SK-N-SH (cell line): ENCODE measurements around the gene ANAPC2. TPM values are rescaled to one million over a fixed set of nuclear protein-coding genes. Genes with fewer than 3 reads are reported as not detected.

ENCODE experiments used
- CTCF ChIA-PET: fragments of 300-600, 350-600 bp; formaldehyde crosslinking; extraction: SDS; loops from one replicate; lab custom pipeline; 2021; lab: Yijun Ruan, JAX
- POLR2A ChIA-PET: fragments of 350-600 bp; sonication (Branson Sonifier 250); formaldehyde crosslinking; extraction: SDS; loops from one replicate; lab custom pipeline; 2020; ENCODE audit warnings: antibody characterized with exemption, inconsistent platforms; lab: Yijun Ruan, JAX
- DNase-seq: peaks from one replicate; pipeline ENCODE4 v3.0.0; 2012
- H2AFZ ChIP-seq: fragments of 200-600 bp; sonication (generic); 2 replicates; pipeline ENCODE4 v1.8.1; 2016; ENCODE audit warnings: antibody characterized with exemption, mild to moderate bottlenecking, low read depth
- H3F3A ChIP-seq: fragments of 200-600 bp; sonication (generic); replicated peaks from 2 replicates; pipeline ENCODE3; 2016; ENCODE audit warnings: antibody characterized with exemption, mild to moderate bottlenecking; ENCODE audit not compliant: insufficient read depth
- H3K27ac ChIP-seq, 2 experiments: fragments of 200-500 bp in 1 of 2; fragments of 200-600 bp in 1 of 2; sonication (Bioruptor generic) in 1 of 2; sonication (generic), shearing (Covaris generic) in 1 of 2; 2 replicates each; pipeline versions ENCODE4 v1.5.1 to v1.6.1; 2014 to 2016; ENCODE audit warnings: low read depth in 2 of 2, inconsistent platforms in 1 of 2, low read length in 1 of 2, mild to moderate bottlenecking in 1 of 2, mixed read lengths in 1 of 2
- H3K27me3 ChIP-seq: fragments of 200-600 bp; sonication (generic), shearing (Covaris generic); 2 replicates; pipeline ENCODE4 v1.6.1; 2016; ENCODE audit warnings: mixed run types; ENCODE audit not compliant: insufficient read depth
- H3K36me3 ChIP-seq, 2 experiments: fragments of 200-500 bp in 1 of 2; fragments of 200-600 bp in 1 of 2; sonication (Bioruptor generic) in 1 of 2; sonication (generic) in 1 of 2; replicated peaks in 1 of 2; 2 replicates each; pipeline versions ENCODE3 to v1.5.1; 2014 to 2016; ENCODE audit warnings: low read length in 1 of 2, mild to moderate bottlenecking in 1 of 2; ENCODE audit not compliant: insufficient read depth in 2 of 2, control insufficient read depth in 1 of 2
- H3K4me1 ChIP-seq, 2 experiments: fragments of 200-500 bp in 1 of 2; fragments of 200-600 bp in 1 of 2; sonication (Bioruptor generic) in 1 of 2; sonication (generic), shearing (Covaris generic) in 1 of 2; 2 replicates each; pipeline versions ENCODE4 v1.5.1 to v1.6.1; 2014 to 2016; ENCODE audit warnings: low read depth in 1 of 2, low read length in 1 of 2, mixed run types in 1 of 2; ENCODE audit not compliant: insufficient read depth in 2 of 2, control insufficient read depth in 1 of 2
- H3K4me2 ChIP-seq: fragments of 200-600 bp; sonication (generic), shearing (Covaris generic); 2 replicates; pipeline ENCODE4 v1.6.1; 2017; ENCODE audit warnings: mixed run types
- H3K4me3 ChIP-seq, 2 experiments: fragments of 200-500 bp in 1 of 2; fragments of 200-600 bp in 1 of 2; sonication (Bioruptor generic) in 1 of 2; sonication (generic), shearing (Covaris generic) in 1 of 2; 2 replicates each; pipeline versions ENCODE4 v1.5.1 to v1.8.1; 2014 to 2016; ENCODE audit warnings: low read depth in 2 of 2, inconsistent platforms in 1 of 2, low read length in 1 of 2, mild to moderate bottlenecking in 1 of 2, mixed read lengths in 1 of 2, moderate library complexity in 1 of 2
- H3K79me2 ChIP-seq: fragments of 200-600 bp; sonication (generic); 2 replicates; pipeline ENCODE4 v1.8.1; 2017; ENCODE audit warnings: mild to moderate bottlenecking; ENCODE audit not compliant: insufficient read depth
- H3K9ac ChIP-seq: fragments of 200-600 bp; sonication (generic); 2 replicates; pipeline ENCODE4 v1.6.1; 2017; ENCODE audit warnings: mixed run types
- H3K9me2 ChIP-seq: fragments of 200-600 bp; sonication (generic); 2 replicates; pipeline ENCODE4 v1.6.1; 2017; ENCODE audit warnings: mixed run types
- H3K9me3 ChIP-seq: fragments of 200-600 bp; sonication (generic); 2 replicates; pipeline ENCODE4 v1.6.1; 2017; ENCODE audit warnings: mixed run types, mild to moderate bottlenecking, moderate library complexity
- H4K20me1 ChIP-seq: fragments of 200-600 bp; sonication (generic); 2 replicates; pipeline ENCODE4 v1.6.1; 2017; ENCODE audit warnings: mild to moderate bottlenecking, mixed run types; ENCODE audit not compliant: insufficient read depth
- CHD2 ChIP-seq: fragments of 150-350 bp; IDR thresholded peaks from 2 replicates; pipeline ENCODE4 v1.6.1; 2018; ENCODE audit warnings: low read length; ENCODE audit not compliant: partially characterized antibody
- ELF1 ChIP-seq: IDR thresholded peaks from 2 replicates; pipeline ENCODE4 v1.4.0; 2012
- EP300 ChIP-seq, 2 experiments: IDR thresholded peaks; 2 replicates each; pipeline versions ENCODE4 v1.4.0 to v1.6.1; 2012; ENCODE audit warnings: borderline replicate concordance in 1 of 2, low read depth in 1 of 2, low read length in 1 of 2
- FOSL2 ChIP-seq: IDR thresholded peaks from 2 replicates; pipeline ENCODE4 v1.4.0; 2012; ENCODE audit warnings: low read depth, mild to moderate bottlenecking, moderate library complexity, borderline replicate concordance
- FOXM1 ChIP-seq: IDR thresholded peaks from 2 replicates; pipeline ENCODE4 v1.4.0; 2012; ENCODE audit warnings: low read depth, mild to moderate bottlenecking
- GATA2 ChIP-seq: sonication (generic); formaldehyde crosslinking; IDR thresholded peaks from 2 replicates; pipeline ENCODE4 v1.5.0; 2020; ENCODE audit warnings: mild to moderate bottlenecking, missing genetic modification reagents
- MEF2A ChIP-seq: IDR thresholded peaks from 2 replicates; pipeline ENCODE4 v1.4.0; 2012; ENCODE audit warnings: low read depth, borderline replicate concordance
- NFIC ChIP-seq: IDR thresholded peaks from 2 replicates; pipeline ENCODE4 v1.4.0; 2012; ENCODE audit warnings: borderline replicate concordance
- POLR2AphosphoS5 ChIP-seq: IDR thresholded peaks from 2 replicates; pipeline ENCODE4 v1.6.1; 2012; ENCODE audit warnings: low read depth, low read length
- RCOR1 ChIP-seq: fragments of 150-350 bp; IDR thresholded peaks from 2 replicates; pipeline ENCODE4 v1.6.1; 2017; ENCODE audit warnings: antibody characterized with exemption, low read length
- RFX5 ChIP-seq: IDR thresholded peaks from 2 replicates; pipeline ENCODE4 v1.6.1; 2012; ENCODE audit warnings: mild to moderate bottlenecking, improper control_type of control experiment, low read length
- RXRA ChIP-seq: IDR thresholded peaks from 2 replicates; pipeline ENCODE4 v1.4.0; 2012; ENCODE audit warnings: low read depth, mild to moderate bottlenecking, borderline replicate concordance
- SIN3A ChIP-seq: IDR thresholded peaks from 2 replicates; pipeline ENCODE4 v1.6.1; 2012; ENCODE audit warnings: low read depth, mild to moderate bottlenecking, low read length, moderate library complexity, borderline replicate concordance
- SMC3 ChIP-seq: IDR thresholded peaks from 2 replicates; pipeline ENCODE4 v1.6.1; 2012; ENCODE audit warnings: low read depth, low read length, improper control_type of control experiment
- TAF1 ChIP-seq: IDR thresholded peaks from 2 replicates; pipeline ENCODE4 v1.6.1; 2012; ENCODE audit warnings: low read depth, mild to moderate bottlenecking, low read length, moderate library complexity, borderline replicate concordance
- TCF12 ChIP-seq: IDR thresholded peaks from 2 replicates; pipeline ENCODE4 v1.4.0; 2012
- WGBS: methylation state at CpG from one replicate; pipeline ENCODE4 v1.1.6; 2017; ENCODE audit warnings: low lambda C conversion rate; 5-methylcytosine and 5-hydroxymethylcytosine counted together
- polyA plus RNA-seq, 3 experiments: library from polyadenylated mRNA; depleted of rRNA; stranded (reverse); fragments of >200 nt; gene quantifications; 2 replicates each; pipeline ENCODE4 v1.2.3, GENCODE V29; 2012
- TF ChIP-seq, protein P1 (sequence below): IDR thresholded peaks from 2 replicates; pipeline ENCODE4 v1.6.1; 2012; ENCODE audit warnings: mild to moderate bottlenecking, low read depth, low read length, moderate library complexity
- TF ChIP-seq, protein P2 (sequence below): IDR thresholded peaks from 2 replicates; pipeline ENCODE4 v1.4.0; 2012; ENCODE audit warnings: low read depth, borderline replicate concordance
- TF ChIP-seq, protein P3 (sequence below): fragments of 150-350 bp; IDR thresholded peaks from 2 replicates; pipeline ENCODE4 v1.6.1; 2016; ENCODE audit warnings: mild to moderate bottlenecking, low read depth, low read length
- TF ChIP-seq, protein P4 (sequence below): IDR thresholded peaks from 2 replicates; pipeline ENCODE4 v1.4.0; 2012; ENCODE audit warnings: low read depth, borderline replicate concordance

The ANAPC2 gene
- polyA plus RNA-seq, 1 of the 3 experiments (the other 2 are of a cell fraction) = 35.1 TPM

DNA sequence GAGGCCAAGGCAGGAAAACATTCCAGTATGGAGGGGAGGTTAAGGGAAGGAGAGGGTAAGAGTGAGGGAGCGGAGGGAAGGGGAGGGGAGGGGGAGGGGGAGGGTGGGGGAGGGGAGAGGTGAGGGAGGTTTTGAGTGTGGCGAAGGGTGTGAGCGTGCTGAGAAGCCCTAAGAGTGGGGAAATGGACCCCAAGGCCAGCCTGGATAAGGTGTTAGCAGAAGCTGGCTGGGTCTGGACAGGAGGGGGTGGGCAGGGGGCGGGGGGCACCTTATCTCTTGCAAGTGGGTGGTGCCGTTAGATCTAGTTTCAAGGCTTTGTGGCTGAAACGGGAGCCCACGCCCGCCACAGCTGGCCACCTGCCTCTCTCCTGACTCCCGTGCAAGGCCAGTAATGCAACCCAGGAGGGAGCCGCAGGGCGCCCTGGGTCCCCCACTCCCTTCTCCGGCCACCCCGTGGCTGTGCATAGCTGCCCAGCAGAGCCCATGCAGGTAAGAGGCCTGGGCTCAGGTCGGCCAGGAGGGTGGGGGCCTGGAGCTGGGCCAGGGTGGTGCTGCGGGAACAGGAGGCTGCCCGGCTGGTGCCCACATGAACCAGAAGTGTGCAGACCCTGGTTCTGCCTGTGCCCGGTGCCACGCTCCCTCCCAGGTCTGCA lies 39.6 kb upstream of the ANAPC2 start:
- Histone ChIP-seq H3K4me2 (no peak overlapping the region; the same call in 1 of the 2 replicates), H3F3A (peaks cover 16% of the 10 kb centered on the region), H3K9ac (no peak overlapping the region), H4K20me1 (no peaks in the 10 kb centered on the region), H3K36me3 (no peaks in the 10 kb centered on the region), H3K27ac (no peak overlapping the region), H2AFZ (no peak overlapping the region), H3K4me3 (no peak overlapping the region), H3K4me1 (peaks cover 0 to 49% of the 10 kb centered on the region in 2 experiments; a peak in 1 of 4 replicates), H3K27me3 (no peaks in the 10 kb centered on the region), H3K9me2 (no peaks in the 10 kb centered on the region), H3K9me3 (no peaks in the 10 kb centered on the region), H3K79me2 (no peaks in the 10 kb centered on the region)
- no peak for DNase-seq
- POLR2A ChIA-PET = interaction anchor here (1.0 to 1.5 kb wide), 6 partner anchors 23 to 121 kb away, joined by 3 to 8 read pairs (median 4); no protein-coding TSS in a partner anchor
- 46% methylated on average over 3 of the region's 18 CpGs for WGBS
- CTCF ChIA-PET = interaction anchor here (0.6 to 7.7 kb wide), 40 partner anchors 9 to 314 kb away, joined by 3 to 95 read pairs (median 6); partner anchors contain the start of genes DPP7, MAN1B1, NELFB and NPDC1
- TF ChIP-seq TCF12 (no peak), TAF1 (no peak), MEF2A (no peak), SMC3 (no peak), RXRA (no peak), ELF1 (no peak), RCOR1 (no peak), FOXM1 (no peak), RFX5 (no peak), CHD2 (no peak), SIN3A (no peak), NFIC (no peak), EP300 (IDR thresholded peaks at IDR 0.05; ENCODE audit: borderline replicate concordance in 1 of 2, low read depth in 1 of 2, low read length in 1 of 2) (no peak), FOSL2 (no peak), GATA2 (CRISPR knock-in tag) (no peak), POLR2AphosphoS5 (no peak)
- TF ChIP-seq, protein P1, sequence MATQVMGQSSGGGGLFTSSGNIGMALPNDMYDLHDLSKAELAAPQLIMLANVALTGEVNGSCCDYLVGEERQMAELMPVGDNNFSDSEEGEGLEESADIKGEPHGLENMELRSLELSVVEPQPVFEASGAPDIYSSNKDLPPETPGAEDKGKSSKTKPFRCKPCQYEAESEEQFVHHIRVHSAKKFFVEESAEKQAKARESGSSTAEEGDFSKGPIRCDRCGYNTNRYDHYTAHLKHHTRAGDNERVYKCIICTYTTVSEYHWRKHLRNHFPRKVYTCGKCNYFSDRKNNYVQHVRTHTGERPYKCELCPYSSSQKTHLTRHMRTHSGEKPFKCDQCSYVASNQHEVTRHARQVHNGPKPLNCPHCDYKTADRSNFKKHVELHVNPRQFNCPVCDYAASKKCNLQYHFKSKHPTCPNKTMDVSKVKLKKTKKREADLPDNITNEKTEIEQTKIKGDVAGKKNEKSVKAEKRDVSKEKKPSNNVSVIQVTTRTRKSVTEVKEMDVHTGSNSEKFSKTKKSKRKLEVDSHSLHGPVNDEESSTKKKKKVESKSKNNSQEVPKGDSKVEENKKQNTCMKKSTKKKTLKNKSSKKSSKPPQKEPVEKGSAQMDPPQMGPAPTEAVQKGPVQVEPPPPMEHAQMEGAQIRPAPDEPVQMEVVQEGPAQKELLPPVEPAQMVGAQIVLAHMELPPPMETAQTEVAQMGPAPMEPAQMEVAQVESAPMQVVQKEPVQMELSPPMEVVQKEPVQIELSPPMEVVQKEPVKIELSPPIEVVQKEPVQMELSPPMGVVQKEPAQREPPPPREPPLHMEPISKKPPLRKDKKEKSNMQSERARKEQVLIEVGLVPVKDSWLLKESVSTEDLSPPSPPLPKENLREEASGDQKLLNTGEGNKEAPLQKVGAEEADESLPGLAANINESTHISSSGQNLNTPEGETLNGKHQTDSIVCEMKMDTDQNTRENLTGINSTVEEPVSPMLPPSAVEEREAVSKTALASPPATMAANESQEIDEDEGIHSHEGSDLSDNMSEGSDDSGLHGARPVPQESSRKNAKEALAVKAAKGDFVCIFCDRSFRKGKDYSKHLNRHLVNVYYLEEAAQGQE = no peak
- TF ChIP-seq, protein P2, sequence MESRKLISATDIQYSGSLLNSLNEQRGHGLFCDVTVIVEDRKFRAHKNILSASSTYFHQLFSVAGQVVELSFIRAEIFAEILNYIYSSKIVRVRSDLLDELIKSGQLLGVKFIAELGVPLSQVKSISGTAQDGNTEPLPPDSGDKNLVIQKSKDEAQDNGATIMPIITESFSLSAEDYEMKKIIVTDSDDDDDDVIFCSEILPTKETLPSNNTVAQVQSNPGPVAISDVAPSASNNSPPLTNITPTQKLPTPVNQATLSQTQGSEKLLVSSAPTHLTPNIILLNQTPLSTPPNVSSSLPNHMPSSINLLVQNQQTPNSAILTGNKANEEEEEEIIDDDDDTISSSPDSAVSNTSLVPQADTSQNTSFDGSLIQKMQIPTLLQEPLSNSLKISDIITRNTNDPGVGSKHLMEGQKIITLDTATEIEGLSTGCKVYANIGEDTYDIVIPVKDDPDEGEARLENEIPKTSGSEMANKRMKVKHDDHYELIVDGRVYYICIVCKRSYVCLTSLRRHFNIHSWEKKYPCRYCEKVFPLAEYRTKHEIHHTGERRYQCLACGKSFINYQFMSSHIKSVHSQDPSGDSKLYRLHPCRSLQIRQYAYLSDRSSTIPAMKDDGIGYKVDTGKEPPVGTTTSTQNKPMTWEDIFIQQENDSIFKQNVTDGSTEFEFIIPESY = no peak
- TF ChIP-seq, protein P3, sequence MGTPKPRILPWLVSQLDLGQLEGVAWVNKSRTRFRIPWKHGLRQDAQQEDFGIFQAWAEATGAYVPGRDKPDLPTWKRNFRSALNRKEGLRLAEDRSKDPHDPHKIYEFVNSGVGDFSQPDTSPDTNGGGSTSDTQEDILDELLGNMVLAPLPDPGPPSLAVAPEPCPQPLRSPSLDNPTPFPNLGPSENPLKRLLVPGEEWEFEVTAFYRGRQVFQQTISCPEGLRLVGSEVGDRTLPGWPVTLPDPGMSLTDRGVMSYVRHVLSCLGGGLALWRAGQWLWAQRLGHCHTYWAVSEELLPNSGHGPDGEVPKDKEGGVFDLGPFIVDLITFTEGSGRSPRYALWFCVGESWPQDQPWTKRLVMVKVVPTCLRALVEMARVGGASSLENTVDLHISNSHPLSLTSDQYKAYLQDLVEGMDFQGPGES = no peak
- TF ChIP-seq, protein P4, sequence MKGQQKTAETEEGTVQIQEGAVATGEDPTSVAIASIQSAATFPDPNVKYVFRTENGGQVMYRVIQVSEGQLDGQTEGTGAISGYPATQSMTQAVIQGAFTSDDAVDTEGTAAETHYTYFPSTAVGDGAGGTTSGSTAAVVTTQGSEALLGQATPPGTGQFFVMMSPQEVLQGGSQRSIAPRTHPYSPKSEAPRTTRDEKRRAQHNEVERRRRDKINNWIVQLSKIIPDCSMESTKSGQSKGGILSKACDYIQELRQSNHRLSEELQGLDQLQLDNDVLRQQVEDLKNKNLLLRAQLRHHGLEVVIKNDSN = no peak
